Cardiac muscle cell (in vitro differentiated cells and primary cell): ENCODE results near the gene SERPINB1. TPM values are rescaled to one million over a fixed set of nuclear protein-coding genes. Genes with fewer than 3 reads are reported as not detected.
"Not testable (repeated sequence)": the region's sequence is repeated elsewhere in the genome, so short reads cannot be mapped to it uniquely, and the experiment has no call there.

Experiments
- DNase-seq, 2 donors: peaks; one replicate each; pipeline versions ENCODE4 v3.0.0 to v3.0.0-alpha.2; 2010 to 2017; ENCODE audit warnings: low read depth in 1 of 2, low spot score in 1 of 2
- H3K27ac ChIP-seq: fragments of 200-600 bp; sonication (generic); 2 replicates; pipeline ENCODE4 v1.5.1; 2016
- H3K27me3 ChIP-seq: fragments of 200-600 bp; sonication (generic); 2 replicates; pipeline ENCODE4 v1.6.0; 2016; ENCODE audit warnings: control low read depth
- H3K36me3 ChIP-seq: fragments of 200-600 bp; sonication (generic); 2 replicates; pipeline ENCODE4 v1.5.1; 2016; ENCODE audit warnings: control low read depth
- H3K4me1 ChIP-seq: fragments of 200-600 bp; sonication (generic); 2 replicates; pipeline ENCODE4 v1.8.1; 2017; ENCODE audit warnings: low read depth, mild to moderate bottlenecking, mixed run types
- H3K4me3 ChIP-seq: fragments of 200-600 bp; sonication (generic); 2 replicates; pipeline ENCODE4 v1.5.1; 2016; ENCODE audit warnings: mild to moderate bottlenecking
- H3K9me3 ChIP-seq: fragments of 200-600 bp; sonication (generic); 2 replicates; pipeline ENCODE4 v1.5.1; 2017; ENCODE audit warnings: low read depth, mild to moderate bottlenecking, control low read depth
- CTCF ChIP-seq: IDR thresholded peaks from 2 replicates; pipeline ENCODE4 v1.5.1; 2012; ENCODE audit warnings: low read depth, mild to moderate bottlenecking, low read length
- polyA plus RNA-seq: library from polyadenylated mRNA; unstranded; fragments of >200 nt; fragmentation: Nextera tagmentation; extraction: Ambion mirVana; gene quantifications from 2 replicates; pipeline ENCODE4 v1.2.1, GENCODE V29; 2016
- total RNA-seq: library from RNA; depleted of rRNA; stranded (reverse); fragments of >200 nt; gene quantifications from 2 replicates; pipeline ENCODE4 v1.2.3, GENCODE V29; 2016

The SERPINB1 gene
- total and polyA plus RNA-seq, 2 experiments from 2014 or later: 3.2 to 6.5 TPM

- H3K27ac ChIP-seq: no peak overlapping the region
- peak in 1 of 2 donors; percentile 77 for DNase-seq
Measured at GRCh38 chr6:2853769-2854395, 12.2 kb upstream of the SERPINB1 start.

GRCh38 chr6:2853378-2853768 is 11.7 kb upstream of the SERPINB1 start:
- H3K4me3 ChIP-seq, H3K27ac ChIP-seq, H3K27me3 ChIP-seq, H3K4me1 ChIP-seq, H3K36me3 ChIP-seq, DNase-seq, H3K9me3 ChIP-seq: not testable (repeated sequence)

More at GRCh38 chr6:2853769-2854395, 12.2 kb upstream of the SERPINB1 start:
- H3K9me3 ChIP-seq: no peaks in the 10 kb centered on the region
- no peaks in the 10 kb centered on the region for H3K27me3 ChIP-seq
- H3K4me1 ChIP-seq: peaks cover 10% of the 10 kb centered on the region
- no peaks in the 10 kb centered on the region for H3K36me3 ChIP-seq
- H3K4me3 ChIP-seq: no peak overlapping the region
- TF ChIP-seq CTCF: peak; percentile 47

GRCh38 chr6:2852921-2853322 is 11.3 kb upstream of the SERPINB1 start:
- no peak for TF ChIP-seq CTCF
- no peak overlapping the region for H3K4me3 ChIP-seq
- H3K4me1 ChIP-seq: peaks cover 10% of the 10 kb centered on the region
- no peaks in the 10 kb centered on the region for H3K9me3 ChIP-seq
- H3K27me3 ChIP-seq: no peaks in the 10 kb centered on the region
- H3K27ac ChIP-seq: no peak overlapping the region
- no peaks in the 10 kb centered on the region for H3K36me3 ChIP-seq
- no peak for DNase-seq

- Histone ChIP-seq H3K27me3 (no peaks in the 10 kb centered on the region), H3K4me1 (peaks cover 10% of the 10 kb centered on the region), H3K9me3 (no peaks in the 10 kb centered on the region), H3K4me3 (no peak overlapping the region), H3K36me3 (no peaks in the 10 kb centered on the region), H3K27ac (no peak overlapping the region)
- no peak for TF ChIP-seq CTCF
- DNase-seq: no peak
Measured at GRCh38 chr6:2852514-2852855, 10.8 kb upstream of the SERPINB1 start.

GRCh38 chr6:2851727-2852513 is 10.3 kb upstream of the SERPINB1 start:
- Histone ChIP-seq H3K27ac (no peak overlapping the region), H3K9me3 (no peaks in the 10 kb centered on the region), H3K4me1 (peaks cover 10% of the 10 kb centered on the region), H3K27me3 (no peaks in the 10 kb centered on the region), H3K36me3 (no peaks in the 10 kb centered on the region), H3K4me3 (no peak overlapping the region)
- TF ChIP-seq CTCF: no peak
- no peak for DNase-seq

GRCh38 chr6:2850538-2851113 is 9.0 kb upstream of the SERPINB1 start:
- Histone ChIP-seq H3K4me3 (no peak overlapping the region), H3K27me3 (no peaks in the 10 kb centered on the region), H3K4me1 (peaks cover 10% of the 10 kb centered on the region), H3K9me3 (no peaks in the 10 kb centered on the region), H3K27ac (no peak overlapping the region), H3K36me3 (no peaks in the 10 kb centered on the region)
- peak; percentile 48 to 86 for DNase-seq
- TF ChIP-seq CTCF: no peak
